Measurements from ENCODE around the gene RHEBL1. TPM values are rescaled to one million over a fixed set of nuclear protein-coding genes. Genes with fewer than 3 reads are reported as not detected.
A peak's percentile ranks its signal among the peaks of the same experiment; 100 is the strongest.

The RHEBL1 gene
- total RNA-seq, 2 experiments from 2014 or later, result 5.1 to 6.0 TPM

- Mint-ChIP-seq H3K27ac (peak overlapping the region; percentile 3), H3K36me3 (ENCODE audit: low read depth) (peaks cover 31% of the 10 kb centered on the region), H3K4me3 (peak overlapping the region; percentile 44), H3K4me1 (ENCODE audit: low read depth) (peaks cover 55% of the 10 kb centered on the region), H3K9me3 (no peaks in the 10 kb centered on the region), H3K27me3 (peaks cover 58% of the 10 kb centered on the region)
- H3K36me3 ChIP-seq (ENCODE audit: insufficient read depth, low read length), result peaks cover 26% of the 10 kb centered on the region
- H3K27ac ChIP-seq (ENCODE audit: low read depth in 1 of 2, low read length in 2 of 2), result no peak overlapping the region
- H3K27me3 ChIP-seq (ENCODE audit: control insufficient read depth in 1 of 2, insufficient read depth in 2 of 2, low read length in 2 of 2), result peaks cover 45 to 50% of the 10 kb centered on the region in 2 experiments
- ChIA-PET POLR2A (interaction anchor here (0.8 to 5.1 kb wide), 6 partner anchors 13 to 169 kb away, joined by 3 to 42 read pairs (median 8); partner anchors contain the start of genes FKBP11, LMBR1L, RHEBL1 and TUBA1A), CTCF (interaction anchor here (1.1 to 2.0 kb wide), 5 partner anchors 31 to 140 kb away, joined by 3 to 7 read pairs (median 3); no protein-coding TSS in a partner anchor)
- intact Hi-C loops (cut with DNase I, micrococcal nuclease), result loop anchor here in 1 of 2 experiments (2.0 kb wide), 1 partner anchor 16 kb away; the partner anchor contains the start of gene LMBR1L
- ATAC-seq (ENCODE audit: poor library complexity) (no peak), DNase-seq (no peak)
- H3K4me3 ChIP-seq (ENCODE audit: low read length), result no peak overlapping the region
- H3K4me1 ChIP-seq (ENCODE audit: insufficient read depth, low read length), result peaks cover 43% of the 10 kb centered on the region
- no peak for TF ChIP-seq CTCF (IDR thresholded peaks at IDR 0.05)
- H3K9me3 ChIP-seq (ENCODE audit: control insufficient read depth in 1 of 2, insufficient read depth in 1 of 2, low read length in 2 of 2), result peaks cover 0 to 19% of the 10 kb centered on the region in 2 experiments
Observed at GRCh38 chr12:49094975-49095365, 25.2 kb upstream of the RHEBL1 start.

- Mint-ChIP-seq H3K27me3 (peaks cover 64% of the 10 kb centered on the region), H3K4me3 (peak within 1 kb of the TSS; percentile 44), H3K4me1 (ENCODE audit: low read depth) (peaks cover 60% of the 10 kb centered on the region), H3K36me3 (ENCODE audit: low read depth) (peaks cover 25% of the 10 kb centered on the region), H3K9me3 (no peaks in the 10 kb centered on the region), H3K27ac (peak within 1 kb of the TSS; percentile 7)
- Histone ChIP-seq H3K27me3 (ENCODE audit: control insufficient read depth in 1 of 2, insufficient read depth in 2 of 2, low read length in 2 of 2) (peaks cover 50 to 56% of the 10 kb centered on the region in 2 experiments), H3K4me1 (ENCODE audit: insufficient read depth, low read length) (peaks cover 49% of the 10 kb centered on the region), H3K9me3 (ENCODE audit: control insufficient read depth in 1 of 2, insufficient read depth in 1 of 2, low read length in 2 of 2) (peaks cover 0 to 19% of the 10 kb centered on the region in 2 experiments), H3K4me3 (ENCODE audit: low read length) (no peak within 1 kb of the TSS), H3K36me3 (ENCODE audit: insufficient read depth, low read length) (peaks cover 22% of the 10 kb centered on the region), H3K27ac (ENCODE audit: low read depth in 1 of 2, low read length in 2 of 2) (no peak within 1 kb of the TSS)
- POLR2A ChIA-PET, result interaction anchor here (0.6 to 5.1 kb wide), 10 partner anchors 14 to 230 kb away, joined by 3 to 42 read pairs (median 4); partner anchors contain the start of genes FKBP11, LMBR1L, PRKAG1 and RHEBL1
- ATAC-seq (ENCODE audit: poor library complexity) (peak; percentile 6), DNase-seq (peak in 1 of 14 experiments; percentile 39)
- CTCF ChIA-PET, result interaction anchor here (0.6 to 3.1 kb wide), 5 partner anchors 15 to 141 kb away, joined by 3 to 20 read pairs (median 3); partner anchors contain the start of gene LMBR1L
- intact Hi-C loops (cut with DNase I, micrococcal nuclease), result loop anchor here in 1 of 2 experiments (2.0 kb wide), 1 partner anchor 16 kb away; the partner anchor contains the start of gene LMBR1L
- no peak for TF ChIP-seq CTCF (IDR thresholded peaks at IDR 0.05)
Observed at GRCh38 chr12:49094160-49094974, 24.6 kb upstream of the RHEBL1 start, which contains the start of gene DHH. DHH (minus strand) TSS chr12:49094801; CDS start chr12:49094512, 289 bp downstream.

GRCh38 chr12:49093792-49094159 is 24.0 kb upstream of the RHEBL1 start:
- no peak for ATAC-seq (ENCODE audit: poor library complexity)
- intact Hi-C loops (cut with DNase I, micrococcal nuclease), result loop anchor here (2.0 kb wide), 2 partner anchors 17 to 97 kb away; partner anchors contain the start of gene LMBR1L (in 1 of the 2)
- Mint-ChIP-seq H3K27me3 (peaks cover 70% of the 10 kb centered on the region), H3K4me3 (peak overlapping the region; percentile 9), H3K4me1 (ENCODE audit: low read depth) (peaks cover 62% of the 10 kb centered on the region), H3K36me3 (ENCODE audit: low read depth) (peaks cover 21% of the 10 kb centered on the region), H3K27ac (peak overlapping the region; percentile 7), H3K9me3 (no peaks in the 10 kb centered on the region)
- H3K4me3 ChIP-seq (ENCODE audit: low read length), result no peak overlapping the region
- CTCF ChIA-PET, result interaction anchor here (0.6 to 3.1 kb wide), 5 partner anchors 16 to 141 kb away, joined by 3 to 20 read pairs (median 3); partner anchors contain the start of gene LMBR1L
- H3K27ac ChIP-seq (ENCODE audit: low read depth in 1 of 2, low read length in 2 of 2), result no peak overlapping the region
- TF ChIP-seq CTCF (IDR thresholded peaks at IDR 0.05), result no peak
- POLR2A ChIA-PET, result interaction anchor here (0.6 to 5.1 kb wide), 9 partner anchors 14 to 230 kb away, joined by 3 to 42 read pairs (median 5); partner anchors contain the start of genes LMBR1L, PRKAG1, RHEBL1 and TUBA1A
- peaks cover 56 to 62% of the 10 kb centered on the region in 2 experiments for H3K27me3 ChIP-seq (ENCODE audit: control insufficient read depth in 1 of 2, insufficient read depth in 2 of 2, low read length in 2 of 2)
- DNase-seq, result no peak
- peaks cover 54% of the 10 kb centered on the region for H3K4me1 ChIP-seq (ENCODE audit: insufficient read depth, low read length)
- peaks cover 0 to 19% of the 10 kb centered on the region in 2 experiments for H3K9me3 ChIP-seq (ENCODE audit: control insufficient read depth in 1 of 2, insufficient read depth in 1 of 2, low read length in 2 of 2)
- peaks cover 19% of the 10 kb centered on the region for H3K36me3 ChIP-seq (ENCODE audit: insufficient read depth, low read length)
